GM12878 (cell line): ENCODE data around the gene BDP1.
"Not testable (repeated sequence)": the region's sequence is repeated elsewhere in the genome, so short reads cannot be mapped to it uniquely, and the experiment has no call there.

Source experiments
- DPF2 ChIP-seq: fragments of 450-650 bp; IDR thresholded peaks from 2 replicates; pipeline ENCODE4 v1.6.1; 2017; ENCODE audit warnings: mild to moderate bottlenecking
- EZH2 ChIP-seq: IDR thresholded peaks from 2 replicates; pipeline ENCODE4 v1.6.1; 2012; ENCODE audit warnings: low read depth, mild to moderate bottlenecking, control low read depth, inconsistent platforms, low read length, borderline replicate concordance; ENCODE audit not compliant: control insufficient read depth
- MYC ChIP-seq: IDR thresholded peaks from 2 replicates; pipeline ENCODE4 v1.6.1; 2011; ENCODE audit warnings: mild to moderate bottlenecking, low read length, moderate library complexity, inconsistent platforms; ENCODE audit not compliant: insufficient read depth, insufficient replicate concordance, insufficient read length, severe bottlenecking
- NFYA ChIP-seq: IDR thresholded peaks from 2 replicates; pipeline ENCODE4 v1.6.1; 2011; ENCODE audit warnings: low read depth, mild to moderate bottlenecking, low read length, improper control_type of control experiment, borderline replicate concordance
- POLR2A ChIP-seq: IDR thresholded peaks from 2 replicates; pipeline ENCODE4 v1.6.1; 2011; ENCODE audit warnings: low read depth, mild to moderate bottlenecking, low read length
- POLR2AphosphoS5 ChIP-seq: IDR thresholded peaks from 2 replicates; pipeline ENCODE4 v1.6.1; 2011; ENCODE audit warnings: mild to moderate bottlenecking, low read length, inconsistent platforms
- SIN3A ChIP-seq: IDR thresholded peaks from 2 replicates; pipeline ENCODE4 v1.6.1; 2012; ENCODE audit warnings: low read depth, low read length, improper control_type of control experiment
- SRF ChIP-seq, 2 experiments: IDR thresholded peaks; 2 replicates each; pipeline ENCODE4 v1.6.1; 2011; ENCODE audit warnings: low read depth in 2 of 2, low read length in 2 of 2, mild to moderate bottlenecking in 1 of 2, moderate library complexity in 1 of 2
- TF ChIP-seq, protein P1 (sequence below): IDR thresholded peaks from 2 replicates; pipeline ENCODE4 v1.6.1; 2011; ENCODE audit warnings: low read depth, low read length, improper control_type of control experiment, borderline replicate concordance
- TF ChIP-seq, protein P2 (sequence below): fragments of 450-650 bp; IDR thresholded peaks from 2 replicates; pipeline ENCODE4 v1.6.1; 2018; ENCODE audit warnings: borderline replicate concordance, mild to moderate bottlenecking; ENCODE audit not compliant: partially characterized antibody
- TF ChIP-seq, protein P3 (sequence below): fragments of 150-350 bp; IDR thresholded peaks from 2 replicates; pipeline ENCODE4 v1.6.1; 2014; ENCODE audit warnings: mild to moderate bottlenecking, low read depth, low read length
- TF ChIP-seq, protein P4 (sequence below), 3 experiments: IDR thresholded peaks in 2 of 3; conservative IDR thresholded peaks in 1 of 3; 2 replicates each; pipeline ENCODE4 v1.5.1; 2011; ENCODE audit warnings: low read depth in 3 of 3, low read length in 3 of 3, mild to moderate bottlenecking in 3 of 3, control low read depth in 2 of 3, moderate library complexity in 2 of 3, inconsistent platforms in 1 of 3, mixed read lengths in 1 of 3; ENCODE audit not compliant: control insufficient read depth in 2 of 3, insufficient read depth in 1 of 3; ENCODE audit errors: extremely low read depth in 1 of 3
- TF ChIP-seq, protein P5 (sequence below): IDR thresholded peaks from 2 replicates; pipeline ENCODE4 v1.6.1; 2012; ENCODE audit warnings: low read depth, low read length, improper control_type of control experiment

DNA sequence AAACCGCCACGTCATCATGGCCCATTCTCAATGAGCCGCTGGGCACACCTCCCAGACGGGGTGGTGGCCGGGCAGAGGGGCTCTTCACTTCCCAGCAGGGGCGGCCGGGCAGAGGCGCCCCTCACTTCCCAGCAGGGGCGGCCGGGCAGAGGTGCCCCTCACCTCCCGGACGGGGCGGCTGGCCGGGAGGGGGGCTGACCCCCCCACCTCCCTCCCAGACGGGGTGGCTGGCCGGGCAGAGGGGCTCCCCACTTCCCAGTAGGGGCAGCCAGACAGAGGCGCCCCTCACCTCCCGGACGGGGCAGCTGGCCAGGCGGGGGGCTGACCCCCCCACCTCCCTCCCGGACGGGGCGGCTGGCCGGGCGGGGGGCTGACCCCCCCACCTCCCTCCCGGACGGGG is 96.1 kb downstream of the BDP1 start:
- TF ChIP-seq, protein P1, sequence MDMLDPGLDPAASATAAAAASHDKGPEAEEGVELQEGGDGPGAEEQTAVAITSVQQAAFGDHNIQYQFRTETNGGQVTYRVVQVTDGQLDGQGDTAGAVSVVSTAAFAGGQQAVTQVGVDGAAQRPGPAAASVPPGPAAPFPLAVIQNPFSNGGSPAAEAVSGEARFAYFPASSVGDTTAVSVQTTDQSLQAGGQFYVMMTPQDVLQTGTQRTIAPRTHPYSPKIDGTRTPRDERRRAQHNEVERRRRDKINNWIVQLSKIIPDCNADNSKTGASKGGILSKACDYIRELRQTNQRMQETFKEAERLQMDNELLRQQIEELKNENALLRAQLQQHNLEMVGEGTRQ = not testable (repeated sequence)
- TF ChIP-seq, protein P2, sequence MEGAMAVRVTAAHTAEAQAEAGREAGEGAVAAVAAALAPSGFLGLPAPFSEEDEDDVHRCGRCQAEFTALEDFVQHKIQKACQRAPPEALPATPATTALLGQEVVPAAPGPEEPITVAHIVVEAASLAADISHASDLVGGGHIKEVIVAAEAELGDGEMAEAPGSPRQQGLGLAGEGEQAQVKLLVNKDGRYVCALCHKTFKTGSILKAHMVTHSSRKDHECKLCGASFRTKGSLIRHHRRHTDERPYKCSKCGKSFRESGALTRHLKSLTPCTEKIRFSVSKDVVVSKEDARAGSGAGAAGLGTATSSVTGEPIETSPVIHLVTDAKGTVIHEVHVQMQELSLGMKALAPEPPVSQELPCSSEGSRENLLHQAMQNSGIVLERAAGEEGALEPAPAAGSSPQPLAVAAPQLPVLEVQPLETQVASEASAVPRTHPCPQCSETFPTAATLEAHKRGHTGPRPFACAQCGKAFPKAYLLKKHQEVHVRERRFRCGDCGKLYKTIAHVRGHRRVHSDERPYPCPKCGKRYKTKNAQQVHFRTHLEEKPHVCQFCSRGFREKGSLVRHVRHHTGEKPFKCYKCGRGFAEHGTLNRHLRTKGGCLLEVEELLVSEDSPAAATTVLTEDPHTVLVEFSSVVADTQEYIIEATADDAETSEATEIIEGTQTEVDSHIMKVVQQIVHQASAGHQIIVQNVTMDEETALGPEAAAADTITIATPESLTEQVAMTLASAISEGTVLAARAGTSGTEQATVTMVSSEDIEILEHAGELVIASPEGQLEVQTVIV = not testable (repeated sequence)
- TF ChIP-seq, protein P3, sequence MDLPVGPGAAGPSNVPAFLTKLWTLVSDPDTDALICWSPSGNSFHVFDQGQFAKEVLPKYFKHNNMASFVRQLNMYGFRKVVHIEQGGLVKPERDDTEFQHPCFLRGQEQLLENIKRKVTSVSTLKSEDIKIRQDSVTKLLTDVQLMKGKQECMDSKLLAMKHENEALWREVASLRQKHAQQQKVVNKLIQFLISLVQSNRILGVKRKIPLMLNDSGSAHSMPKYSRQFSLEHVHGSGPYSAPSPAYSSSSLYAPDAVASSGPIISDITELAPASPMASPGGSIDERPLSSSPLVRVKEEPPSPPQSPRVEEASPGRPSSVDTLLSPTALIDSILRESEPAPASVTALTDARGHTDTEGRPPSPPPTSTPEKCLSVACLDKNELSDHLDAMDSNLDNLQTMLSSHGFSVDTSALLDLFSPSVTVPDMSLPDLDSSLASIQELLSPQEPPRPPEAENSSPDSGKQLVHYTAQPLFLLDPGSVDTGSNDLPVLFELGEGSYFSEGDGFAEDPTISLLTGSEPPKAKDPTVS = not testable (repeated sequence)
- not testable (repeated sequence) for TF ChIP-seq POLR2AphosphoS5; EZH2; SRF (IDR thresholded peaks at IDR 0.05; ENCODE audit: low read depth in 2 of 2, low read length in 2 of 2); MYC; SIN3A; NFYA; DPF2; POLR2A
- TF ChIP-seq, protein P4, sequence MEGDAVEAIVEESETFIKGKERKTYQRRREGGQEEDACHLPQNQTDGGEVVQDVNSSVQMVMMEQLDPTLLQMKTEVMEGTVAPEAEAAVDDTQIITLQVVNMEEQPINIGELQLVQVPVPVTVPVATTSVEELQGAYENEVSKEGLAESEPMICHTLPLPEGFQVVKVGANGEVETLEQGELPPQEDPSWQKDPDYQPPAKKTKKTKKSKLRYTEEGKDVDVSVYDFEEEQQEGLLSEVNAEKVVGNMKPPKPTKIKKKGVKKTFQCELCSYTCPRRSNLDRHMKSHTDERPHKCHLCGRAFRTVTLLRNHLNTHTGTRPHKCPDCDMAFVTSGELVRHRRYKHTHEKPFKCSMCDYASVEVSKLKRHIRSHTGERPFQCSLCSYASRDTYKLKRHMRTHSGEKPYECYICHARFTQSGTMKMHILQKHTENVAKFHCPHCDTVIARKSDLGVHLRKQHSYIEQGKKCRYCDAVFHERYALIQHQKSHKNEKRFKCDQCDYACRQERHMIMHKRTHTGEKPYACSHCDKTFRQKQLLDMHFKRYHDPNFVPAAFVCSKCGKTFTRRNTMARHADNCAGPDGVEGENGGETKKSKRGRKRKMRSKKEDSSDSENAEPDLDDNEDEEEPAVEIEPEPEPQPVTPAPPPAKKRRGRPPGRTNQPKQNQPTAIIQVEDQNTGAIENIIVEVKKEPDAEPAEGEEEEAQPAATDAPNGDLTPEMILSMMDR (IDR thresholded peaks at IDR 0.05 in 2 of 3, conservative IDR thresholded peaks at IDR 0.05 in 1 of 3; ENCODE audit: control insufficient read depth in 2 of 3, extremely low read depth in 1 of 3, insufficient read depth in 1 of 3, low read depth in 3 of 3, low read length in 3 of 3) = not testable (repeated sequence)
- TF ChIP-seq, protein P5, sequence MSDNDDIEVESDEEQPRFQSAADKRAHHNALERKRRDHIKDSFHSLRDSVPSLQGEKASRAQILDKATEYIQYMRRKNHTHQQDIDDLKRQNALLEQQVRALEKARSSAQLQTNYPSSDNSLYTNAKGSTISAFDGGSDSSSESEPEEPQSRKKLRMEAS = not testable (repeated sequence)
